Adrenal gland (tissue), 5 donors: ENCODE results near the gene COBLL1.

Experiments
- POLR2A ChIP-seq, 2 donors: fragments of 450-650 bp; IDR thresholded peaks; one replicate each; pipeline ENCODE4 v1.6.1; 2017; ENCODE audit warnings: antibody characterized with exemption in 2 of 2, mild to moderate bottlenecking in 2 of 2, moderate library complexity in 1 of 2
- TF ChIP-seq, protein P1 (sequence below), 6 experiments: fragments of 450-650 bp in 4 of 6; fragments of 200-600 bp in 2 of 6; sonication (generic) in 1 of 6; IDR thresholded peaks; 1 replicate in 5 of 6; 2 replicates in 1 of 6; pipeline versions ENCODE4 v1.5.1 to v1.8.0; 2016 to 2021; ENCODE audit warnings: antibody characterized with exemption in 6 of 6, mild to moderate bottlenecking in 2 of 6, moderate library complexity in 1 of 6
- donor health status: DM: no; HTN: no; CAD: no.

GRCh38 chr2:164877927-164878326 lies 36.3 kb upstream of the COBLL1 start:
- TF ChIP-seq, protein P1, sequence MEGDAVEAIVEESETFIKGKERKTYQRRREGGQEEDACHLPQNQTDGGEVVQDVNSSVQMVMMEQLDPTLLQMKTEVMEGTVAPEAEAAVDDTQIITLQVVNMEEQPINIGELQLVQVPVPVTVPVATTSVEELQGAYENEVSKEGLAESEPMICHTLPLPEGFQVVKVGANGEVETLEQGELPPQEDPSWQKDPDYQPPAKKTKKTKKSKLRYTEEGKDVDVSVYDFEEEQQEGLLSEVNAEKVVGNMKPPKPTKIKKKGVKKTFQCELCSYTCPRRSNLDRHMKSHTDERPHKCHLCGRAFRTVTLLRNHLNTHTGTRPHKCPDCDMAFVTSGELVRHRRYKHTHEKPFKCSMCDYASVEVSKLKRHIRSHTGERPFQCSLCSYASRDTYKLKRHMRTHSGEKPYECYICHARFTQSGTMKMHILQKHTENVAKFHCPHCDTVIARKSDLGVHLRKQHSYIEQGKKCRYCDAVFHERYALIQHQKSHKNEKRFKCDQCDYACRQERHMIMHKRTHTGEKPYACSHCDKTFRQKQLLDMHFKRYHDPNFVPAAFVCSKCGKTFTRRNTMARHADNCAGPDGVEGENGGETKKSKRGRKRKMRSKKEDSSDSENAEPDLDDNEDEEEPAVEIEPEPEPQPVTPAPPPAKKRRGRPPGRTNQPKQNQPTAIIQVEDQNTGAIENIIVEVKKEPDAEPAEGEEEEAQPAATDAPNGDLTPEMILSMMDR (IDR thresholded peaks at IDR 0.05): no peak
- no peak for TF ChIP-seq POLR2A (IDR thresholded peaks at IDR 0.05)
